Astrocyte of the spinal cord (primary cell): ENCODE results near the gene RPL28.

Source experiments
- DNase-seq: peaks from one replicate; pipeline ENCODE4 v3.0.0; 2011; ENCODE audit warnings: low read depth, low spot score
- H3K4me3 ChIP-seq: 2 replicates; pipeline ENCODE4 v1.5.1; 2011; ENCODE audit warnings: low read depth, mild to moderate bottlenecking, low read length, moderate library complexity
- in situ Hi-C: cut with HindIII; loops from 2 replicates; pipeline ENCODE4 v1.10.0; 2017; ENCODE audit warnings: low sequenced_read_pairs
- TF ChIP-seq, protein P1 (sequence below): IDR thresholded peaks from 2 replicates; pipeline ENCODE4 v1.5.1; 2012; ENCODE audit warnings: low read depth, mild to moderate bottlenecking, low read length, inconsistent platforms

Gene RPL28

DNA sequence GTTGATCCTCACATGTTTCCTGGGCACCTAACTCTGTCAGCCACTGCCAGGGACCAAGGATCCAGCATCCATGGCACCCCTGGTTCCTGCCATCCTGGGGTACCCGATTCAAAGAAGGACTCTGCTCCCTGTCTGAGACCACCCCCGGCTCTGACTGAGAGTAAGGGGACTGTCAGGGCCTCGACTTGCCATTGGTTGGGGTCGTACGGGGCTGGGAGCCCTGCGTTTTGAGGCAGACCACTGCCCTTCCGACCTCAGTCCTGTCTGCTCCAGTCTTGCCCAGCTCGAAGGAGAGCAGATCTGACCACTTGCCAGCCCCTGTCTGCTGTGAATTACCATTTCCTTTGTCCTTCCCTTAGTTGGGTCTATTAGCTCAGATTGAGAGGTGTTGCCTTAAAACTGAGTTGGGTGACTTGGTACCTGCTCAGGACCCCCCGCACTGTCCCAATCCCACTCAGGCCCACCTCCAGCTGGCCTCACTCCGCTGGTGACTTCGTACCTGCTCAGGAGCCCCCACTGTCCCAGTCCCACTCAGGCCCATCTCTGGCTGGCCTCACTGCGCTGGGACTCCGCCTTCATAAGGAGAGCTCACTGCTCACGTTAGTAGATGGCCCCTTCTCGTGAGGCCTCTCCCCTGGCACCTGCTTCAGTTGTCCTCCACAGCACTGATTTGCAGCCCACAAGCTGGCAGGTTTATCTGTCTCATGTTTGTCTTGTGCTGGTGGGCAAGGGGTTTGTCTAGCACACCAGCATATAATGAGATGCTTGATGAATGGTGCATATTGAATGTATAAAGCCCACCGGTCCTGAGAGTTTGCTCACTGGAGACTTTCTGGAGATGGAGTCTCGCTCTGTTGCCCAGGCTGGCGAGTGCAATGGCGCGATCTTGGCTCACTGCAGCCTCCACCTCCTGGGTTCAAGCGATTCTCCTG, 3.9 kb downstream of the RPL28 start:
- DNase-seq: no peak
- in situ Hi-C loops: loop anchor here (10.0 kb wide), 1 partner anchor 215 kb away; no protein-coding TSS in a partner anchor
- H3K4me3 ChIP-seq: no peak overlapping the region
- TF ChIP-seq, protein P1, sequence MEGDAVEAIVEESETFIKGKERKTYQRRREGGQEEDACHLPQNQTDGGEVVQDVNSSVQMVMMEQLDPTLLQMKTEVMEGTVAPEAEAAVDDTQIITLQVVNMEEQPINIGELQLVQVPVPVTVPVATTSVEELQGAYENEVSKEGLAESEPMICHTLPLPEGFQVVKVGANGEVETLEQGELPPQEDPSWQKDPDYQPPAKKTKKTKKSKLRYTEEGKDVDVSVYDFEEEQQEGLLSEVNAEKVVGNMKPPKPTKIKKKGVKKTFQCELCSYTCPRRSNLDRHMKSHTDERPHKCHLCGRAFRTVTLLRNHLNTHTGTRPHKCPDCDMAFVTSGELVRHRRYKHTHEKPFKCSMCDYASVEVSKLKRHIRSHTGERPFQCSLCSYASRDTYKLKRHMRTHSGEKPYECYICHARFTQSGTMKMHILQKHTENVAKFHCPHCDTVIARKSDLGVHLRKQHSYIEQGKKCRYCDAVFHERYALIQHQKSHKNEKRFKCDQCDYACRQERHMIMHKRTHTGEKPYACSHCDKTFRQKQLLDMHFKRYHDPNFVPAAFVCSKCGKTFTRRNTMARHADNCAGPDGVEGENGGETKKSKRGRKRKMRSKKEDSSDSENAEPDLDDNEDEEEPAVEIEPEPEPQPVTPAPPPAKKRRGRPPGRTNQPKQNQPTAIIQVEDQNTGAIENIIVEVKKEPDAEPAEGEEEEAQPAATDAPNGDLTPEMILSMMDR: no peak

DNA sequence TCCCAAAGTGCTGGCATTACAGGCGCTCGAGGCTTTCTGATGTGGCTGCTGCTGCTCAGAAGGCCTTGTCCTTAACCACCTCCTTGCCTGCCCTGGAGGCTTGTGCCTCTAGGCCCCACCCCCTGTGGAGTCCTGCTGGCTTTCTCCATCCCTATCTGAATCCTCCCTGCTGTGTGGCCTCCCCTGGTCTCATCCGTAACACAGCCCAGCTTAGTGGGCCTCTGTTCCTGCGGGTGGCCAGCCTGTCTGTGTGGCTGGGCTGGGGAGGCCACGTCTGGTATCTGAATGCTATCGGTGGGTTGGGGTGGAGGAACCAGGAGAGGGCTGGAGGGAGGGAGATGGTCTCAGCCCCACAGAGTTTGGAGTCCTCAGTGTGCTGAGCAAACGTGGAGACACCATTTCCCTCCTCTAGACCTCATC, 4.7 kb downstream of the RPL28 start:
- no peak overlapping the region for H3K4me3 ChIP-seq
- in situ Hi-C loops: loop anchor here (10.0 kb wide), 1 partner anchor 216 kb away; no protein-coding TSS in a partner anchor
- DNase-seq: peak; percentile 37
- TF ChIP-seq, protein P1: no peak

DNA sequence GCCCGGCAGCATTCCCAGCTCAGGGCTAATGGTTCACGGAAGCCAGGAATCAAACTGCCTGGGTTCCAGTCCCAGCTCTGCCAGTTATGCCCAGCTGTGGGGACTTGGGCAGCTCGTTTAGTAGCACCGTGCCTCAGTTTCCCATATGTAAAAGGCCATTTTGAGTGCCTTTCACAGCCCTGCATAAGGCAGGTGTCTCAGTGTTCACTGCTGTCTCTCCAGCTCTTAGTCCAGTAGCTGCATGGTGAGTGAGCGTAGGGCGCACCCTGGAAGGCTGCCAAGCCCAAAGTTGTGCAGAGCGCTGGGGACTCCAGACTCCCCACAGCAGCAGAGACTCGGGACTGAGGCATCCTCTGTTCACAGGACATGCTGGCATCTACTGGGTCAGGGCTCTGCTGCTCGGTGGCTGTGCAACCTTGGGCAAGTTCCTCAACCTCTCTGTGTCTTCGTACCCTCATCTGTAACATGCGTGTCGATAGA, 5.5 kb downstream of the RPL28 start:
- TF ChIP-seq, protein P1: no peak
- DNase-seq: no peak
- in situ Hi-C loops: loop anchor here (10.0 kb wide), 1 partner anchor 216 kb away; no protein-coding TSS in a partner anchor
- no peak overlapping the region for H3K4me3 ChIP-seq

DNA sequence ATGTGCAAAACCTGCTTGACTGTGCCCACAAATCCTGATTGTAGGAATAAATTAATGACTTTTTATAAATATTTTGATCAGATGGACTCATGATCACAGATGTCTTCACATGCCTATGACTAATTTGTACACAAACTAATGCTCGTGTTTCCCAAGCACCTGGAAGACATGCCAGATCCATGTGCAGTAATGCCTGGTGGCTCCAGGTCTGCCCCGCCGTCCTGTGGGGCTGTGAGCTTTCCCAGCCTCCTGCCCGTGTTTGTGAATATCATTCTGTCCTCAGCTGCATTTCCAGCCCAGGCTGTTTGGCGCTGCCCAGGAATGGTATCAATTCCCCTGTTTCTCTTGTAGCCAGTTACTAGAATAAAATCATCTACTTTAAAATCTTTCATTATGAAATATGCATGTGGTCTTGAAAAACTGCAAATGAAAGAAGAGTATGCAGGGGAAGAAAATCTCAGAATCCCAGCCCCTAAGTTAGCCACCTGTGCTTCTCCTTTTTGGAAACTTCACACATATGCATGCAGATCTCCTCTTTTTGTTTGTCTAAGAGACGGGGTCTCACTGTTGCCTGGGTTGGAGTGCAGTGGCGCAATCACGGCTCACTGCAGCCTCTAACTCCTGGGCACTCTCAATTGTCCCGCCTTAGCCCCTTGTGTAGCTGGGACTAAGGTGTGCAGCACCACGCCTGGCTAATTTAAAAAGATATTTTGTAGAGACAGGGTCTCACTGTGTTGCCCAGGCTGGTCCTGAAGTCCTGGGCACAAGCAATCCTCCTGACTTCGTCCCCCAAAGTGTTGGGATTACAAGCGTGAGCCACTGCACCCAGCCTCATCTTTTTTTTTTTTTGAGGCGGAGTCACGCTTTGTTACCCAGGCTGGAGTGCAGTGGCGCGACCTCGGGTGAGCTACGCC, 6.2 kb downstream of the RPL28 start:
- TF ChIP-seq, protein P1: no peak
- no peak overlapping the region for H3K4me3 ChIP-seq
- in situ Hi-C loops: loop anchor here (10.0 kb wide), 1 partner anchor 217 kb away; no protein-coding TSS in a partner anchor
- DNase-seq: no peak

DNA sequence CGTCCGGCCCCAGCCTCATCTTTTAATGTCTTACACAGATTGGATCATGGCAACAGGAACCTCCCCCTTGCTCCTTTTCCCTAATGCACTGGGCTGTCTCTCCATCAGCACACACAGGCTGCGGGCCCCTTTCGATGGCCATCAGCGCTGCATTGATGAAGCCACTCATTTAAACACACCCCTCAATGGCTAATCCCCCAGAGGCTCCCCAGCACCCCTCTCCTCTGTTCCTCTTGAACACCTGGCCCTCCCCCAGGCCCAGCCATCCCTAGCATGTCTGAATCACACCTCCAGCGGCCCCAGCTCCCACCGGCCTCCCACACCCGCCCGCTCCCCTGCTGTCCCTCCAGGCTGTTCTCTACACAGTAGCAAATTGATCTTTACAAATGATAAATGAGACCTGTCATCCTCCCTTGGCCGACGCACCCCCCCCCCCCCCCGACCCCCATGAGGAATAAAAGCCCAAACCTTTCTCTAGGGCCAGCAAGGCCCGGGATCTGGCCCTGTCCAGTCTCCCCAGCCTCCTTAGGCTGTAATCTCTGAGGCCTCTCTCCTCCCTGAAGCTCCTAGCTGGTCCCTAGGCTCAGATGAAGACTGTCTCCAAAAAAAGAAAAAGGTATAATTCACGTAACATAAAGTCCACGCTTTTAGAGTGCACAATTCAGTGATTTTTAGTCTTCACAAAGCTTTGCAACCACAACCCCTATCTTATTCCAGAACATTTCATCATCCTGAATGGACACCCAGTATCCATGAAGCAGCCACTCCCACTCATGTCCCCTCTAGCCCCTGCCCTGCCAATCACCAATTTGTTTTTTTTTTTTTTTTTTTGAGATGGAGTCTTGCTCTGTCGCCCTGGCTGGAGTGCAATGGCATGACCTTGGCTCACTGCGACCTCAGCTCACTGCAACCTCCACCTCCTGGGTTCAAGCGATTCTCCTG, 7.4 kb downstream of the RPL28 start:
- in situ Hi-C loops: loop anchor here (10.0 kb wide), 1 partner anchor 218 kb away; no protein-coding TSS in a partner anchor
- TF ChIP-seq, protein P1: no peak
- H3K4me3 ChIP-seq: no peak overlapping the region
- DNase-seq: no peak
